Rectal smooth muscle tissue (tissue), 1 donor: ENCODE data around the gene GTF3C6.
"Not testable (repeated sequence)": the region's sequence is repeated elsewhere in the genome, so short reads cannot be mapped to it uniquely, and the experiment has no call there.

Experiments used
- H3K27ac ChIP-seq: one replicate; pipeline ENCODE4 v1.7.0; 2013; ENCODE audit warnings: low read depth, low read length, inconsistent platforms
- H3K27me3 ChIP-seq: one replicate; pipeline ENCODE4 v1.7.0; 2013; ENCODE audit warnings: low read length; ENCODE audit not compliant: control insufficient read depth, insufficient read depth
- H3K36me3 ChIP-seq: one replicate; pipeline ENCODE4 v1.7.0; 2013; ENCODE audit warnings: low read length; ENCODE audit not compliant: control insufficient read depth, insufficient read depth
- H3K4me1 ChIP-seq: one replicate; pipeline ENCODE4 v1.7.0; 2013; ENCODE audit warnings: low read length; ENCODE audit not compliant: control insufficient read depth, insufficient read depth
- H3K4me3 ChIP-seq: one replicate; pipeline ENCODE4 v1.7.0; 2013; ENCODE audit warnings: low read length
- H3K9ac ChIP-seq: one replicate; pipeline ENCODE4 v1.7.0; 2013; ENCODE audit warnings: low read length

GTF3C6 gene

GRCh38 chr6:110990840-110991576 is 32.5 kb downstream of the GTF3C6 start:
- no peaks in the 10 kb centered on the region for H3K4me1 ChIP-seq
- peaks cover 7% of the 10 kb centered on the region for H3K36me3 ChIP-seq
- H3K9ac ChIP-seq = no peak overlapping the region
- H3K27me3 ChIP-seq = no peaks in the 10 kb centered on the region
- no peak overlapping the region for H3K4me3 ChIP-seq
- H3K27ac ChIP-seq = no peak overlapping the region

- Histone ChIP-seq H3K9ac (no peak overlapping the region), H3K4me1 (no peaks in the 10 kb centered on the region), H3K36me3 (peaks cover 17% of the 10 kb centered on the region), H3K27me3 (no peaks in the 10 kb centered on the region), H3K4me3 (no peak overlapping the region), H3K27ac (no peak overlapping the region)
These were observed 38.2 kb downstream of the GTF3C6 start for GRCh38 chr6:110996691-110997090.

- H3K4me3 ChIP-seq = no peak overlapping the region
- H3K36me3 ChIP-seq = peaks cover 13% of the 10 kb centered on the region
- no peak overlapping the region for H3K27ac ChIP-seq
- H3K9ac ChIP-seq = no peak overlapping the region
- H3K4me1 ChIP-seq = no peaks in the 10 kb centered on the region
- H3K27me3 ChIP-seq = no peaks in the 10 kb centered on the region
These were observed 41.2 kb downstream of the GTF3C6 start for GRCh38 chr6:110999634-111000270.

- Histone ChIP-seq H3K27ac (no peak overlapping the region), H3K4me1 (no peaks in the 10 kb centered on the region), H3K36me3 (peaks cover 17% of the 10 kb centered on the region)
These were observed 43.8 kb downstream of the GTF3C6 start for GRCh38 chr6:111002350-111002749.

GRCh38 chr6:111011360-111012142 is 53.0 kb downstream of the GTF3C6 start:
- H3K4me1 ChIP-seq = no peaks in the 10 kb centered on the region
- H3K27ac ChIP-seq = no peak overlapping the region
- no peaks in the 10 kb centered on the region for H3K27me3 ChIP-seq
- peaks cover 6% of the 10 kb centered on the region for H3K36me3 ChIP-seq
- no peak overlapping the region for H3K4me3 ChIP-seq
- H3K9ac ChIP-seq = no peak overlapping the region

More at GRCh38 chr6:111002350-111002749, 43.8 kb downstream of the GTF3C6 start:
- Histone ChIP-seq H3K4me3 (no peak overlapping the region), H3K27me3 (no peaks in the 10 kb centered on the region), H3K9ac (no peak overlapping the region)

GRCh38 chr6:111012143-111012452 is 53.6 kb downstream of the GTF3C6 start:
- H3K4me1 ChIP-seq = no peaks in the 10 kb centered on the region
- H3K27ac ChIP-seq = no peak overlapping the region
- H3K36me3 ChIP-seq = peaks cover 6% of the 10 kb centered on the region
- no peak overlapping the region for H3K9ac ChIP-seq
- H3K4me3 ChIP-seq = no peak overlapping the region
- H3K27me3 ChIP-seq = no peaks in the 10 kb centered on the region

- not testable (repeated sequence) for H3K27ac ChIP-seq, H3K9ac ChIP-seq, H3K4me3 ChIP-seq, H3K27me3 ChIP-seq, H3K36me3 ChIP-seq, H3K4me1 ChIP-seq
These were observed 54.0 kb downstream of the GTF3C6 start for GRCh38 chr6:111012520-111012919.

- Histone ChIP-seq H3K27me3 (no peaks in the 10 kb centered on the region), H3K4me1 (no peaks in the 10 kb centered on the region), H3K9ac (no peak overlapping the region), H3K27ac (no peak overlapping the region), H3K4me3 (no peak overlapping the region), H3K36me3 (peaks cover 6% of the 10 kb centered on the region)
These were observed 54.8 kb downstream of the GTF3C6 start for GRCh38 chr6:111013144-111013915.

- Histone ChIP-seq H3K36me3 (peaks cover 2% of the 10 kb centered on the region), H3K9ac (no peak overlapping the region), H3K27me3 (no peaks in the 10 kb centered on the region), H3K4me1 (no peaks in the 10 kb centered on the region), H3K4me3 (no peak overlapping the region), H3K27ac (no peak overlapping the region)
These were observed 57.1 kb downstream of the GTF3C6 start for GRCh38 chr6:111015389-111016124.

GRCh38 chr6:111017241-111017640 is 58.7 kb downstream of the GTF3C6 start:
- H3K9ac ChIP-seq, H3K27me3 ChIP-seq, H3K27ac ChIP-seq, H3K36me3 ChIP-seq, H3K4me1 ChIP-seq, H3K4me3 ChIP-seq: not testable (repeated sequence)
